ENCODE data around the gene AFF3.

The AFF3 gene

GRCh38 chr2:99550368-99550767, 592.0 kb downstream of the AFF3 start:
- no peak for DNase-seq (ENCODE audit: low read depth in 2 of 2)

GRCh38 chr2:99545604-99546003, 596.8 kb downstream of the AFF3 start:
- no peak for DNase-seq (ENCODE audit: low read depth in 2 of 2)

GRCh38 chr2:99545066-99545465, 597.3 kb downstream of the AFF3 start:
- no peak for DNase-seq (ENCODE audit: low read depth in 2 of 2)

DNA sequence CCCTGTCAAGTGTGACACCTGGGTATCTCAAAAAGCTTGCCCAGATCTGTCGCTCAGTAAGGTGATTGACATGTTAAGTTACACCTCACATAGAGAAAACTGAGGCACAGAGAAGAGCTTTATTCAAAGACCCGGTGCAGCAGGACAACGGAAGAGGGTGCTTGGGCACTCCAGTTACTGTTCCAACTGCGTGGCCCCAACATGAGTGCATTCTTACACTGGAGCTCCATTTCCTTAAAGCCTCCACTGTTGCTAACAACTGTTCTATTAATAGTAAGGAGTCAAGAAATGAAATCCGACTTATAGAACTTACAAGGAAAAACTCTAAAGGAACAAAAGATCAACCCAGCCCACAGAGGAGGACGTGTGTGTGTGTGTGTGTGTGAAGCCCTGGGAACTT, 597.8 kb downstream of the AFF3 start:
- no peak for DNase-seq (ENCODE audit: low read depth in 2 of 2)

GRCh38 chr2:99543247-99543646, 599.1 kb downstream of the AFF3 start:
- DNase-seq (ENCODE audit: low read depth in 2 of 2), result no peak

DNA sequence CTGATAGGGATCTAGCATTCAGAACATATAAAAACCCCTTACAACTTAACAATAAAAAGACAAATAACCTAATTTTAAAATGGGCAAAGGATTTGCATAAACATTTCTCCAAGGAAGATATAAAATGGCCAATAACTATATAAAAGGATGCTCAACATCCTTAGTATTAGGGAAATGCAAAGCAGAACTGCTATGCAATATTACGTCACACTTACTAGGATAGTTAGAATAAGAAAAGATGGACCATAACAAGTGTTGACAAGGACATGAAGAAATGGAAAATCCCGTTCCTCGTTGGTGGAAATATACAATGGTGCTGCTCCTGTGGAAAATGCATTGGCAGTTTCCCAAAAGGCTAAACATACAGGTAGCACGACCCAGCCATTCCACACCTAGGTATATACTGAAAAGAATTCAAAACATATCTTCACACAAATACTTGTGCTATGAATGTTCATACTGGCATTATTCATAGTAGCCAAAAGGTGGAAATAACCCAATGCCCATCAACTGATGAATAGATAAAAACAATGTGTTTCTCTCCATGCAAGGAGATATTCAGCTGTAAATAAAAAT, 604.4 kb downstream of the AFF3 start:
- DNase-seq (ENCODE audit: low read depth in 2 of 2), result no peak

GRCh38 chr2:99524056-99524455, 618.3 kb downstream of the AFF3 start:
- no peak for DNase-seq (ENCODE audit: low read depth in 2 of 2)

DNA sequence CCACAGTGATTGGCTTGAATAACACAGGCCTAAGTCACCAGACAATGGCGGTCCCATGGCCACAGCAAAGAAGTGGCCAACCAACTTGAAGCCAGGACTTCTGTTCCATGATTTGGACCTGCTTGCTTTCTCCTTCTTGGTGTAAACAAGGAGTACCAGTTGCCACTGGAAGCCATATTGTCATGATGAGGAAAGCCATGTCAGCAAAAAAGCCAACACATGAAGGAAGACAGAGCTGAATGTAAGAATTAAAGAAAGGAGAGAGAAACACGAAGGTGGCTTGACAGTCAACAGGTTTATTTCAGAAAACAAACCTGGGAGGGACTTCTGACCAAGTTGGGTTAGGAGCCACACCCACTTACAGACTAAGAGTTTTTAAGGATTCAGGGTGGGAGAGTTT, 620.2 kb downstream of the AFF3 start:
- no peak for DNase-seq (ENCODE audit: low read depth in 2 of 2)

- no peak for DNase-seq (ENCODE audit: low read depth in 2 of 2)
These were observed 621.6 kb downstream of the AFF3 start for GRCh38 chr2:99520813-99521212.

DNA sequence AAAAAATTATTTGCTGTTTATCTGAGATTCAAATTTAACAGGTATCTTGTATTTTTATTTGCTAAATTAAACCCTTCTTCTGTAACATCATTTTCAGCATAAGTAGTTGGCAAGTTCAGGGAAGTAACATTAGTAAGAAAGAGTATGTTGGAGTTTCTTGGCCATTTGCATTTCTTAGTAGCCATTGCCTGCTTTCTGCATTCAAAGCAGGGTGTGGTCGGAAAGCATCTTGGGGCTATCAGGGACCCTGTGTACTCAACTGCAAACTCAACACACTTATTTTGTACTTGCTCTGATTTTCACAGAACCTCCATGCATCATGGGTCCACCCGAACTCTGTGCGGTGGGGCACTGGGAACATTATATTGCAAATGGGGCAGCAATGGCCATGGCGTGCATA, 622.2 kb downstream of the AFF3 start:
- no peak for DNase-seq (ENCODE audit: low read depth in 2 of 2)

DNA sequence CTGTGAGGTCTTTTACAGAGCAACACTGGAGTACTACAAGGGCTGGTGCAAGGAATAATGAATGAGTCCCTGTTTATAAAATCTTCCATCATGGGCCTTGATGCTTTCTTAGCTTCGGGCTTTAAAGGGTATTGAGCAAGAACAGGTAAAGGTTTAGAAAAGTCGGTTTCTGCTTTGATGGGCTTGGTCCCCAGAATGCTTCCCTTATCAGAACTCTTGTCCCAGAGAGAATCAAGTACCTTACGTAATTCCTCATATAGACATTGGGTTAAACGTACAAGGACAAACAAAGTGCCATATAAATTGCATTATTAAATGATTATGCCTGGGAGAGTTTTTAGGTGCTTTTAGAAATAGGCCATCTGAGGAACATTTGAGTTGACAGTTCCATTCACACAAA, 628.0 kb downstream of the AFF3 start:
- DNase-seq (ENCODE audit: low read depth in 2 of 2), result no peak

- no peak for DNase-seq (ENCODE audit: low read depth in 2 of 2)
These were observed 630.2 kb downstream of the AFF3 start for GRCh38 chr2:99512181-99512591.

DNA sequence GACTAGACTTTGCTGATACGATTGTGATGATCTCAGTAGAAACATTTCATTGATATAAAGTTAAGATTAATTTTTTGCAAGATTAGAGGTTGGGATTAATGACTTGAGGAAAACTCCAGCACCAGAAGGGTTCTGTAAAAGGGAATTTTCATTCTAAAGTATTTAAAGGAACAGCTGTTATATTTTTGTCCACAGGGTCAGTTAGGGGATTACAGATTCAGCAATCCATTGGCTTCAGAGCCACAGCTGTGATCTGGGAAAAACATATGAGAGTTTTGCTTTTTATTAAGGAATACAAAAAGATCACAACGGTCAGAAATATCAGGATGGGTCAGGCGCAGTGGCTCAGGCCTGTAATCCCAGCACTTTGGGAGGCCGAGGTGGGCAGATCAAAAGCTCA, 633.0 kb downstream of the AFF3 start:
- DNase-seq (ENCODE audit: low read depth in 2 of 2), result no peak

- DNase-seq (ENCODE audit: low read depth in 2 of 2), result no peak
These were observed 634.2 kb downstream of the AFF3 start for GRCh38 chr2:99507937-99508818.

DNA sequence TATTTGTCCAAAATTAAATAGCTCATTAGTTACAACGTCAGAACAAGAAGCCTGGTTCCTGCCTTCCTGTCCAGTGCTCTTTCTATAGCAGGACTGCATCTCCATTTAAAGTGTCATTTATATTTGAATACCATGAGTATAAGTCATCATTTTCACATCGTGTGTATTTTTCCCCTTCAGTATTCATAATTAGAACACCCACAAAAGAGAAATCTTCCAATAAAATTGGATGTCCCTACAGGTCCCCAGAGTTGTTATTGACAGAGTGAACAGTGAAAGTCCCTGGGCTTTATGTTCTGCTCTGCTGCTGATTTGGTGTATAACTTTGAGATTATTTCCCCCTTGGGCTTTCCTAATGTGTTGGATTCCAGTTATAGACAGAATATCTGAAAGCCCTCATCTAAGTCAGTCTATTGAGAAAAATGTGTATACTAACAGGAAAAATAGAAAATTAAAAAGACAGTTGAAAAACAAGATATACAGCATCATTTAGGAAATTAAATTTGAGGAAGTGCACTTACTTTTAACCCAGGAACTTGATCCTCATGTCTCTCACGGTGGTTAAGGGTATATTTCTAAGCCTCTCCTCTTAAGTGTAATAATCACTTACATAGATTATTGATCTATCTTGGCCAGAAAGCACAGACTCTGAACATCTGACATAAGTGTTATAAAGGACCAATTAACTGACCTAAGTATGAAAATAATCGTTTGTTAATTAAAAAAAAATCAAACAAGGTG, 637.4 kb downstream of the AFF3 start:
- no peak for DNase-seq (ENCODE audit: low read depth in 2 of 2)

DNA sequence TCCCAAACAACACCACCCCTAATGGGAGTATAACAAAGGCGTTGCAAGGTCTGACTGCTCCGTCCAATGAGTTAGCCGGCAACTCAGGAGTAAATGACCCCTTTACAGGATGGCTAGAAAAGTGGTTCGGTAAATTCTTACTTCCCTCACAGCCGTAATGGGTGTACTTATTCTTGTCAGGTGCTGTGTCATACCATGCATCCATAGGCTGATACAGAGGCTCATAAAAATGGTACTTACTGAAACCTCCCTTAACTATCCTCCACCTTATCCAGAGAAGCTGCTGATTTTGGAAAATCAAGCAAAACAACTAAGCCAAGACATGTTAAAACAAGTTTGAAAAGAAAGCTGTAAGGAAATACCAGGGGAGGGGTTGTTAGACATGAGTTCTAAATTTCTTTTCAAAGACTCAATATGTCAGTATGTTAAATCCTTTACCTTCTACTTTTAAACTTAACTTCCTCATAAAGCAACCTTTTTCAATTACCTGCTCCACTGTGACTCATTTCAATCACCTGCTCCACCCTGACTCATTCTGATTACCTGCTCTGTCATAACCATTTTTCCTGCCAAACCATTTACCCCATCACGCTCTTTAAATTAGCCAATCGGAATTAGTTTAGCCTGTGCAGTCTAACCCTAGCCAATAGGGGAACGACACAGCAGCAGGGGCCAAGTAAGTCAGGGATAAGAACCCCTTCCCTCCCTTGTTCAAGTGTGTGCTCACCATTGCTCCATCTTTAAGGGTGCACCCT, 638.6 kb downstream of the AFF3 start:
- peak in 1 of 2 donors; percentile 5 for DNase-seq (ENCODE audit: low read depth in 2 of 2)

DNA sequence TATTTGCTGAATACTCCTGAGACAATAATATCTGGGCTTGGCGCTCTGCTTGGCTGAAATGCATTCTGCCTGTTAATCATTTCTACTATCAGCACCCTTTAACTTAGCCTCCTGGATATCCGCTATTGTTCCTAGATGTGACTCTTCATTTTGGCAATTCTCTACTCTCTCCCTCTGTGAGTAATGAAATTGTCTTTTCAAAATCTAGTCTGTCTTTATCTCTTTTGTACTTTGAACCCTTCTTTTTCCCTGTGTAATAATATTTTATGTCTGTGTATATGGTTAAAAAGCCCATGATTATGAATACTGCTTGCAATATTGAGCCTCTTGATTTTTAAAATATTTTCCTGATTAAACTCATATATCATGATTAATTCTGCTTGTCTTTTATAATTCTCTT, 646.4 kb downstream of the AFF3 start:
- DNase-seq (ENCODE audit: low read depth in 2 of 2), result no peak

Data from stimulated activated CD4-positive, alpha-beta T cell treated with anti-CD3 and anti-CD28 coated beads, Interleukin-4, amount 100 ng/mL, for 48 hours (primary cell).